ENCODE data around the gene SLC16A8. TPM values are rescaled to one million over a fixed set of nuclear protein-coding genes. Genes with fewer than 3 reads are reported as not detected.
A peak's percentile ranks its signal among the peaks of the same experiment; 100 is the strongest.
"Not testable (repeated sequence)": the region's sequence is repeated elsewhere in the genome, so short reads cannot be mapped to it uniquely, and the experiment has no call there.

Gene SLC16A8
- total RNA-seq, 2 experiments from 2014 or later: not detected

GRCh38 chr22:38082986-38083710, 836 bp downstream of the SLC16A8 start:
- Mint-ChIP-seq H3K27me3 (peaks cover 27% of the 10 kb centered on the region), H3K27ac (no peak overlapping the region), H3K4me3 (no peak overlapping the region), H3K4me1 (peaks cover 4% of the 10 kb centered on the region), H3K9me3 (no peaks in the 10 kb centered on the region), H3K36me3 (peaks cover 6% of the 10 kb centered on the region)
- no peak for DNase-seq

DNA sequence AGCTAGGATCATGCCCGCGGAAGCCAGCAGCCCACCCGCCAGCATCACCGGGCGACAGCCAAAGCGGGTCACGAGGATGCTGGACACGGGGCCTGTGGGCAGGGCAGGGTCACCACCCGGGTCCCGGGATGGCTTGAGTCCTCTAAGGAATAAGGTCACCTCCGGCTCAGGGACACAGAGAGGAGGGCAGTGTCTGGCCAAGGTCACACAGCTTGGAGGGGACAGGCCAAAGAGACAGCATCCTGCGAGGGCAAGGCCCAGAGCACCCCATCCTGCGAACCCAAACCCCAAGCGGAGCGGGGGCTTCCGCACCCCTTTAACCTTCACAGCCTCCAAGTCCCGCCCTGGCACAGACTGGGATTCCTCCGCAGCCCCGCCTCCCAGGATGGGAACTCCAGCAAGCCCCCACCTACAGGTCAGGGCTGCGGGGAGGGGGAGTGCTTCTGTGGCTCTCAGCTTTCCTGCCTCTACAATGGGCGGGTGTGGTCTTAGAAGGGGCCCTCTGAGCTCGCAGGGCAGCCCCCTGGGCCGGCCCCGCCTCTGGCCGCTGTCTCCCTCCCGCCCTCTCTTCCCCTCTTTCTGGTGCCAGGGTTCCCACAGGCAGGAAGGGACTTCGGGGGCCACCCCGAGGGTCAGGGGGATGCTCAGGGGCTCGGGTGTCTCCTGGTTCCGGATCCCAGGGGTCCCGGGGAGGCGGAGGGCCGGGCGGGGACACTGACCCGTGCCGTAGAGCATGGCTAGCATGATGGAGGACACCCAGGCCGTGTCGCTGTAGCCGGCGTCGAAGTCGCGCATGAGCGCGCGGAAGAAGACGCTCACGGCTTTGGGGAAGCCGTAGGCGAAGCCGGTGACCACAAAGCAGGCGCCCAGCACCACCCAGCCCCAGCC, 1.8 kb downstream of the SLC16A8 start:
- DNase-seq: peak; percentile 49
- no peak overlapping the region for H3K27ac Mint-ChIP-seq
- H3K9me3 Mint-ChIP-seq: no peaks in the 10 kb centered on the region
- H3K4me1 Mint-ChIP-seq: peaks cover 4% of the 10 kb centered on the region
- H3K36me3 Mint-ChIP-seq: peaks cover 3% of the 10 kb centered on the region
- peaks cover 21% of the 10 kb centered on the region for H3K27me3 Mint-ChIP-seq
- H3K4me3 Mint-ChIP-seq: peak overlapping the region; percentile 18

- Mint-ChIP-seq H3K27ac (no peak overlapping the region), H3K4me3 (peak overlapping the region; percentile 18), H3K9me3 (no peaks in the 10 kb centered on the region), H3K4me1 (peaks cover 4% of the 10 kb centered on the region), H3K36me3 (peaks cover 3% of the 10 kb centered on the region), H3K27me3 (peaks cover 21% of the 10 kb centered on the region)
- DNase-seq: no peak
Measured at GRCh38 chr22:38081636-38081940, 2.4 kb downstream of the SLC16A8 start.

GRCh38 chr22:38080850-38081635, 2.9 kb downstream of the SLC16A8 start:
- Mint-ChIP-seq H3K36me3 (peaks cover 3% of the 10 kb centered on the region), H3K4me1 (peaks cover 4% of the 10 kb centered on the region), H3K4me3 (no peak overlapping the region), H3K27me3 (peaks cover 21% of the 10 kb centered on the region), H3K27ac (no peak overlapping the region), H3K9me3 (no peaks in the 10 kb centered on the region)
- peak; percentile 34 for DNase-seq

- H3K27me3 Mint-ChIP-seq: peaks cover 21% of the 10 kb centered on the region
- peaks cover 3% of the 10 kb centered on the region for H3K36me3 Mint-ChIP-seq
- H3K27ac Mint-ChIP-seq: no peak overlapping the region
- DNase-seq: no peak
- peaks cover 4% of the 10 kb centered on the region for H3K4me1 Mint-ChIP-seq
- H3K4me3 Mint-ChIP-seq: no peak overlapping the region
- no peaks in the 10 kb centered on the region for H3K9me3 Mint-ChIP-seq
Measured at GRCh38 chr22:38080474-38080849, 3.5 kb downstream of the SLC16A8 start.

DNA sequence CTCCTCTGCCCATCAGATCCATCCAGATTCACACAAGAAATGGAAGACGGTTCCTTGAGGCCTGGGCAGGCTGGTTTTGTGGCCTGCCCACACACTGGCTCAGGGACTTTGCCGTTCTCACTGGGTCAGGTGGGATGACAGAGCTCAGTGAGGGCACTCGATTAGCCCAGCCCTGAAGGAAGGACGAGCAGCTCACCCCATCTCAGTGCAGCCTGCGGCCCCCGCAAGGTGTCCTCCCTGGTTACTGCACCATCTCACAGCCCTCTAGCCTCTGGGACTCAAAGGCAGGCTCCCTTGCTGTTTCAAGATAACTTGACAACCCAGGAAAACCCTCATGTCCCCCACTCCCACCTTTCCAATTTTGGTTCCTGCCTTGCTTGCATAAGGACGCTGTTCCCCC, 4.2 kb downstream of the SLC16A8 start:
- no peak overlapping the region for H3K27ac Mint-ChIP-seq
- H3K4me3 Mint-ChIP-seq: no peak overlapping the region
- peaks cover 4% of the 10 kb centered on the region for H3K4me1 Mint-ChIP-seq

GRCh38 chr22:38079208-38079607, 4.8 kb downstream of the SLC16A8 start:
- H3K27me3 Mint-ChIP-seq: peaks cover 21% of the 10 kb centered on the region
- not testable (repeated sequence) for H3K4me3 Mint-ChIP-seq, H3K27ac Mint-ChIP-seq, DNase-seq, H3K9me3 Mint-ChIP-seq, H3K36me3 Mint-ChIP-seq, H3K4me1 Mint-ChIP-seq

More for the DNA sequence above, 4.2 kb downstream of the SLC16A8 start:
- Mint-ChIP-seq H3K36me3 (peaks cover 3% of the 10 kb centered on the region), H3K9me3 (no peaks in the 10 kb centered on the region), H3K27me3 (peaks cover 21% of the 10 kb centered on the region)
- DNase-seq: no peak

DNA sequence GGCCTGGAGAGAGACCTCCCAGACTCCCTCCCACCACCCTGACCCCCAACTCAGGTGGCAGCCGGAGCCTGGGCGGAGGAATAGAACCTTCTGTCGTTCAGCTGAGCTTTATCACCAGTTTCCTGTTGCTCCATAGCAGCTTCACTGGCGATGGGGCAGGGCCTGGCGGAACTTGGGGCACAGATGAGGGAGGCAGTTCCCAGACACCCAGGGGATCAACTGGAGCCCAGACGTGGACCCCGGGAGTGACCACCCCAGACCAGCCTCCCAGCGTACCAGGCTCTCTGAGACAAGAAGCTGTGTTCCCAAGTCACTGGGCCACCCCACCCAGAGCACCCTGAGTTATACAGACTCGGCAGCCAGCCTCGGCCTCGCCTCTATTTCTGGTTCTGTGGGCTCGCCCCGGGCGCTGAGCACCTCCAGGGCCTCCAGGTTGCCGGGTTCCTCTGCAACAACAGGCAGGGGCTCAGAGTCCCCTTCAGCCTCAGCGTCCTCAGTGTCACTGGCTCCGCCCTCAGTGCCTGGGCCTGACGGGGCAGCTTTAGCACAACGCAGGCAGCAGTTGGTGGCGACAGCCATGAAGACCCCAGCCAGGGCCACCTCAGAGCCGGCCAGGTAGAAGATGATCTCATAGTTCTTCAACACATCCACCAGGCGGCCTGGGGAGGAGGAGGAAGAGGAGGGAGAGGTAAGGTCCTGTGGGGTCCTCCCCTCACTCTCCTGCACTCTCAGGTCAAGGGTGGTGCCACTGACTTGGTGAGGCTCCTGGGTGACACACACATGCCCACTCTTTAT, 5.7 kb downstream of the SLC16A8 start:
- Mint-ChIP-seq H3K27me3 (peaks cover 18% of the 10 kb centered on the region), H3K9me3 (no peaks in the 10 kb centered on the region), H3K4me1 (peaks cover 4% of the 10 kb centered on the region), H3K36me3 (peaks cover 4% of the 10 kb centered on the region), H3K27ac (no peak overlapping the region), H3K4me3 (no peak overlapping the region)
- no peak for DNase-seq

GRCh38 chr22:38077595-38077994, 6.4 kb downstream of the SLC16A8 start:
- H3K27ac Mint-ChIP-seq: no peak overlapping the region
- no peaks in the 10 kb centered on the region for H3K9me3 Mint-ChIP-seq
- no peak for DNase-seq
- no peak overlapping the region for H3K4me3 Mint-ChIP-seq
- H3K4me1 Mint-ChIP-seq: peaks cover 4% of the 10 kb centered on the region
- peaks cover 12% of the 10 kb centered on the region for H3K27me3 Mint-ChIP-seq
- H3K36me3 Mint-ChIP-seq: peaks cover 9% of the 10 kb centered on the region

GRCh38 chr22:38077096-38077495, 6.9 kb downstream of the SLC16A8 start:
- DNase-seq: no peak
- no peak overlapping the region for H3K27ac Mint-ChIP-seq
- H3K4me1 Mint-ChIP-seq: peaks cover 4% of the 10 kb centered on the region
- no peaks in the 10 kb centered on the region for H3K9me3 Mint-ChIP-seq
- H3K27me3 Mint-ChIP-seq: peaks cover 10% of the 10 kb centered on the region
- H3K36me3 Mint-ChIP-seq: peaks cover 9% of the 10 kb centered on the region
- no peak overlapping the region for H3K4me3 Mint-ChIP-seq

GRCh38 chr22:38075961-38076360, 8.0 kb downstream of the SLC16A8 start:
- Mint-ChIP-seq H3K27me3 (peaks cover 4% of the 10 kb centered on the region), H3K36me3 (peaks cover 9% of the 10 kb centered on the region), H3K4me1 (no peaks in the 10 kb centered on the region), H3K27ac (no peak overlapping the region), H3K9me3 (no peaks in the 10 kb centered on the region), H3K4me3 (no peak overlapping the region)
- no peak for DNase-seq

GRCh38 chr22:38075105-38075825, 8.7 kb downstream of the SLC16A8 start:
- Mint-ChIP-seq H3K27me3 (peaks cover 4% of the 10 kb centered on the region), H3K27ac (no peak overlapping the region)

GRCh38 chr22:38074181-38075104, 9.5 kb downstream of the SLC16A8 start:
- Mint-ChIP-seq H3K4me3 (no peak overlapping the region), H3K27me3 (peaks cover under 1% of the 10 kb centered on the region), H3K9me3 (no peaks in the 10 kb centered on the region), H3K36me3 (peaks cover 6% of the 10 kb centered on the region), H3K27ac (no peak overlapping the region), H3K4me1 (no peaks in the 10 kb centered on the region)
- no peak for DNase-seq

More at GRCh38 chr22:38075105-38075825, 8.7 kb downstream of the SLC16A8 start:
- Mint-ChIP-seq H3K4me3 (no peak overlapping the region), H3K4me1 (no peaks in the 10 kb centered on the region), H3K36me3 (peaks cover 9% of the 10 kb centered on the region), H3K9me3 (no peaks in the 10 kb centered on the region)
- DNase-seq: no peak
